BJ (cell line): ENCODE data around the gene GPN3. TPM values are rescaled to one million over a fixed set of nuclear protein-coding genes. Genes with fewer than 3 reads are reported as not detected.

Source experiments
- CTCF ChIA-PET: fragments of 350-600 bp; formaldehyde crosslinking; extraction: SDS; loops from one replicate; lab custom pipeline; 2021; ENCODE audit warnings: antibody characterized with exemption, inconsistent platforms; lab: Yijun Ruan, JAX
- POLR2A ChIA-PET: fragments of 300-600 bp; sonication (Branson Sonifier 250); formaldehyde crosslinking; extraction: SDS; loops from one replicate; lab custom pipeline; 2021; ENCODE audit warnings: antibody characterized with exemption; lab: Charles Lee
- DNase-seq: peaks from one replicate; pipeline ENCODE4 v3.0.0-alpha.2; 2011; ENCODE audit warnings: low read depth
- H3K27me3 ChIP-seq: 2 replicates; pipeline ENCODE4 v1.6.0; 2011; ENCODE audit warnings: low read length; ENCODE audit not compliant: control insufficient read depth, insufficient read depth
- H3K36me3 ChIP-seq: 2 replicates; pipeline ENCODE4 v1.5.1; 2011; ENCODE audit warnings: low read length; ENCODE audit not compliant: control insufficient read depth, insufficient read depth
- H3K4me3 ChIP-seq: 2 replicates; pipeline ENCODE4 v1.5.1; 2011; ENCODE audit warnings: low read depth, mild to moderate bottlenecking, control low read depth, low read length
- polyA plus RNA-seq: library from polyadenylated mRNA; depleted of rRNA; stranded (reverse); fragments of >200 nt; gene quantifications from 2 replicates; pipeline ENCODE4 v1.2.3, GENCODE V29; 2011
- TF ChIP-seq, protein P1 (sequence below): IDR thresholded peaks from 2 replicates; pipeline ENCODE4 v1.5.1; 2011; ENCODE audit warnings: low read depth, mild to moderate bottlenecking, control low read depth, inconsistent platforms, low read length, moderate library complexity; ENCODE audit not compliant: insufficient read depth

The GPN3 gene
- polyA plus RNA-seq, 1 experiment = 10.6 TPM

DNA sequence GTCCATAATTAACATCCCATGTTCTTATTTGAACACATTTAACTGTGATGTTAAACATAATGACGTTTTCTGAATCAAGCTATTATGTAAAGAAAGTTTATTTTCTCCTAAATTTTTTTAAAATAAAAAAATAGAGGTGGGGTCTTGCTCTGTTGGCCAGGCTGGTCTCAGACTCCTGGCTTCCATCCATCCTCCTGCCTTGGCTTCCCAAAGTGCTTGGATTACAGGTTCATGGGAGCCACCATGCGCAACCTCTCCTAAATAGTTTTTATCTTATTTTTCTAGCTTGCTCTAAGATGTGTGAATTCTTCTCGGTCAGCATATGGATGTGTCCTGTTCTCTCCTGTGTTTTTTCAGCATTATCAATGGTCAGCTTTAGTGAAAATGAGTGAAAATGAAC is 37.3 kb upstream of the GPN3 start:
- Histone ChIP-seq H3K36me3 (no peaks in the 10 kb centered on the region), H3K4me3 (no peak overlapping the region), H3K27me3 (no peaks in the 10 kb centered on the region)
- no peak for DNase-seq
- ChIA-PET POLR2A (no interaction called here), CTCF (interaction anchor here (0.7 to 0.9 kb wide), 2 partner anchors 37 to 95 kb away, joined by 3 to 5 read pairs; partner anchors contain the start of genes FAM216A and GPN3)
- TF ChIP-seq, protein P1, sequence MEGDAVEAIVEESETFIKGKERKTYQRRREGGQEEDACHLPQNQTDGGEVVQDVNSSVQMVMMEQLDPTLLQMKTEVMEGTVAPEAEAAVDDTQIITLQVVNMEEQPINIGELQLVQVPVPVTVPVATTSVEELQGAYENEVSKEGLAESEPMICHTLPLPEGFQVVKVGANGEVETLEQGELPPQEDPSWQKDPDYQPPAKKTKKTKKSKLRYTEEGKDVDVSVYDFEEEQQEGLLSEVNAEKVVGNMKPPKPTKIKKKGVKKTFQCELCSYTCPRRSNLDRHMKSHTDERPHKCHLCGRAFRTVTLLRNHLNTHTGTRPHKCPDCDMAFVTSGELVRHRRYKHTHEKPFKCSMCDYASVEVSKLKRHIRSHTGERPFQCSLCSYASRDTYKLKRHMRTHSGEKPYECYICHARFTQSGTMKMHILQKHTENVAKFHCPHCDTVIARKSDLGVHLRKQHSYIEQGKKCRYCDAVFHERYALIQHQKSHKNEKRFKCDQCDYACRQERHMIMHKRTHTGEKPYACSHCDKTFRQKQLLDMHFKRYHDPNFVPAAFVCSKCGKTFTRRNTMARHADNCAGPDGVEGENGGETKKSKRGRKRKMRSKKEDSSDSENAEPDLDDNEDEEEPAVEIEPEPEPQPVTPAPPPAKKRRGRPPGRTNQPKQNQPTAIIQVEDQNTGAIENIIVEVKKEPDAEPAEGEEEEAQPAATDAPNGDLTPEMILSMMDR = no peak

DNA sequence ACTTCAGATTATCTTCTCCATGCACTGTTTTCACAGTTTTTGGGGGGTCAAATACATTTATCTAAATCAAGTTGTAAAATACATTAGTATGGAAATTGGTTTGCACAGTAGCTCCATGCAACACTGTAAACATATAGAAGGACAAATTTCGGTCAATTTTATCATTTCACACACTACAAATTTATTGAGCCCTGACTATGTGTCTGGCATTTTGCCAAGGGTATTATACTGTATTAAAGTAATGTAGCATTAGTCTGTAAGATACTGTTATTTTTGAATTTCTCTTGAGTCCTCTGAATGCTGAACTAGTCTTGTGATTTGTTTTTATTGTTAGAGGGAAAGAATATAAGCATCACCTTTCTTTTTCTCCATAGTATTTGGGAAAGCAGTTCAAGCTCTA is 35.4 kb upstream of the GPN3 start:
- H3K4me3 ChIP-seq = no peak overlapping the region
- DNase-seq = no peak
- H3K36me3 ChIP-seq = no peaks in the 10 kb centered on the region
- ChIA-PET CTCF (interaction anchor here (0.8 to 1.7 kb wide), 4 partner anchors 34 to 1251 kb away, joined by 3 to 16 read pairs (median 4); no protein-coding TSS in a partner anchor), POLR2A (no interaction called here)
- H3K27me3 ChIP-seq = no peaks in the 10 kb centered on the region
- TF ChIP-seq, protein P1 = no peak

DNA sequence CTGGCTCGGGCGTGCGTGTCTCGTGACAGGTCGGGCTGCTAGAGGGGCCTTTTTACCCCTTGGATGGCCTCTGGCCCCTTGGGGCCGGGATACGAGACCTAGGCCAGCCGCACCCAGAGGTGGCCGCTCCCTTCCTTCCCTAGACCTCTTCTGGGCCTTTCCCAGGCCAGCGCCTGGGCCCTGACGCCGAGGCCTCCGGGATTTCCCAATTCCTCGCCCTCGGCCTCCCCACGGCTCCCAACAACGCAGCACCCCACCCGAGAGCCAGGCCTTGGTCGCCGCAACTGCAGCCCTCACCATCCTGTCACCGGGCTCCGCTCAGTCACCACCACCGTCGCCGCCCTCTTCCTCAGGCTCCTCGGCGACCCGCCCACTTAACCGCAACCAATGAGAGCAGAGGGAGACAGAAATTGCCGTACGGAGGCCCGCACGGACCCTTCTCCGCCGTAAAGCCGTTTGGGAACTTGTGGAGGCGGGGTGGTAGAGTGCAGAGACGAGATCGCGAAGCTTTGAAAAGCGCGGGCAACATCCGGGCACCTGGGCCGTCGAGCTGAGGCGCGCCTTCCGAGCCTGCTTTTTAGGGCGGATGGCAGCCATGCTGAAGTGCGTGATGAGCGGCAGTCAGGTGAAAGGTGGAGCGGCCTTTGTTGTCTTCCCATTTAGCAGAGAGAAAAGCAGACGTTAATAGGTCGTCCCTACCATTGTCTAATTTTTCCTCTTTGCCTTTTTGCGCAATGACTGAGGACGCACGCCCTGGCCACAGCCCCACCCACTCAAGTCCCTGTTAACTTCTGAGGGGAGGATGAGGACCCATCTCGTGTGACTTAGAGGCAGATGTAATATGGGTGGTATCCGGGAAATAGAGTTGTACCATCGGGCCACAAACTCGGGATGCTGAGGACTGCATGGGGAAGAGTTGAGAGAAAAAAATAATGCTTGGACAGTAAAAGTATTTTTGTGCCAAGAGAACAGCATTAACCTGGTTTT is 34.0 kb upstream of the GPN3 start, which contains the start of the genes RAD9B and VPS29:
RAD9B (plus strand) TSS at position 580 of the 987 bp plus-strand sequence; CDS start at position 587, 7 bp downstream.
VPS29 (minus strand) TSS at position 360 of the 987 bp plus-strand sequence; CDS start at position 300, 60 bp downstream.
- Histone ChIP-seq H3K27me3 (no peaks in the 10 kb centered on the region), H3K36me3 (no peaks in the 10 kb centered on the region), H3K4me3 (peak within 1 kb of the TSS; percentile 95)
- DNase-seq = peak; percentile 90
- TF ChIP-seq, protein P1 = no peak
- POLR2A ChIA-PET = no interaction called here
- CTCF ChIA-PET = interaction anchor here (0.6 to 4.3 kb wide), 5 partner anchors 10 to 101 kb away, joined by 3 to 35 read pairs (median 7); partner anchors contain the start of genes ARPC3, FAM216A and GPN3

DNA sequence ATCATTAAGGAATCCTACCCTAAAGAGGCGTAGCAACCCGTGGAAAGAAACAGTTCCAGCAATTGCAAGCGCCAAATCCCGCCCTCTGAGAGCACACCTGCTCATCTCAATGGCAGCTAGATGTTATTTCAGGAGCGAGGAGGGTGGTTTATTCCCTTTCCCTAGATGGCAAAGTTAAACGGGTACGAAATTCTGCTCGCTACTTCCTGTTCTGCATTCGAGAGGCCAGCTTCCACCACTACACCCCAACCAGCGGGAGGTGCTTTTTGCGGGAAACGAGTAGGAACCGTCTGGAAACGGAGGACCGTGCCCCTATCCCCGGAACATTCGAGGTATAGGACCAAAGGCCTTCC is 33.3 kb upstream of the GPN3 start:
- Histone ChIP-seq H3K4me3 (peak overlapping the region; percentile 95), H3K36me3 (no peaks in the 10 kb centered on the region), H3K27me3 (no peaks in the 10 kb centered on the region)
- DNase-seq = no peak
- CTCF ChIA-PET = interaction anchor here (1.1 to 4.3 kb wide), 4 partner anchors 10 to 101 kb away, joined by 3 to 35 read pairs (median 8); partner anchors contain the start of genes ARPC3, FAM216A and GPN3
- TF ChIP-seq, protein P1 = no peak
- POLR2A ChIA-PET = no interaction called here
